GM19395 (cell line): ENCODE data around the gene UTS2.

Source experiments
- ATAC-seq: cut with Tn5 transposase; IDR thresholded peaks from one replicate; pipeline ENCODE4 v1.9.1; 2021; ENCODE audit warnings: mild to moderate bottlenecking, moderate library complexity; ENCODE audit not compliant: unreplicated experiment

UTS2 gene

DNA sequence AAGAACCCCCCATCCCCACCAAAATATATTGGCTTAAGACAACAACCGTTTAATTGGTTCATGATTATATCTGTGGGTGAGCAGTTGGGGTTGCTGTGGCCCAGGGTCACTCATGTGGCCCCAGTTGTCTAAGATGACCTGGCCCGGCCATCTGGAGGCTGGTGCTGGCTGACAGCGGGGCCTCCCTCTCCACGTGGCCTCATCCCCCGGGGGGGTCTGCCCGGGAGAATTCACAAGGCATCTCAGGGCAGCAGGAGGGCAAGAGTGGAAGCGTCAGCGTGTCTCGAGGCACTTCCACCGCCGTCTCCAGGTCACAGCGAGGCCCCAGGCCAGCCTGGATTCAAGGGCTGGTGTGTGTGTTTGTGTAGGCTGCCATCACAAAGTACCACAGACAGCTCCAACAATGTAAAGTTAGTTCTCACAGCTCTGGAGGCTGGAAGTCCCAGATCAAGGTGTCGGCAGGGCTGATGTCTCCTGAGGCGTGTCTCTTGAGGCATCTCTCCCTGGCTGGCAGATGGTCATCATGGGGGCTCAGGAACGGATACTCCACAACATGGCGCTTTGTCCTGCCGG, 11.0 kb upstream of the UTS2 start:
- ATAC-seq, result no peak

DNA sequence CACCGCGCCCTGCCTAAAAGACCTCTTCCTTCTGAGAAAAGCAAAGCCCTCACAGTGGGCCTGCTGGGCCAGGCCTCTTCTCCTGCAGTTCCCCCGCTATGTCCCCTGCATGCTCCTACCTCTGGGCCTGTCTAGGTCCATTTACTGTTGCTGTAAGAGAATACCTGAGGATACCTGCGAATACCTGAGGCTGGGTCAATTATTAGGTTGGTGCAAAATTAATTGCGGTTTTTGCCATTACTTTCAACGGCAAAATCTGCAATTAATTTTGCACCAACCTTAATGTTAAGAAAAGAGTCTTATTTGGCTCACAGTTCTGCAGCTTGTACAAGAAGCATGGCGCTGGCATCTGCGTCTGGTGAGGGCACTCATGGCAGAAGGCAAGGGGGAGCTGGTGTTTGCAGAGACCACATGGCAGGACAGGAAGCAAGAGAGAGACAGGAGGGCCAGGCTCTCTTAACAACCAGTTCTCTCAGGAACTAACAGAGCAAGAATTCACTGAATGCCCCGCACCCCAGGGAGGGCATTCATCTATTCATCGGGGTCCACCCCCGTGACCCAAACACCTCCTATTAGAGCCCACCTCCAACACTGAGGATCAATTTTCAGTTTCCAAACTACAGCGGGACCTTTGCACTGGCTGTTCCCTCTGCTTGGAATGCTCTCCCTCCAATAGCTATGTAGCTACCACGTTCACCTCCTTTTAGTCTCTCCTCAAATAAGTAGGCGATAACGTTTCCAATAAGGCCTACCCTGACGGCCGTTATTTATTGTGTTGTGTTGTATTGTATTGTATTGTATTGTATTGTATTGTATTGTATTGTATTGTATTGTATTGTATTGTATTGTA, 9.6 kb upstream of the UTS2 start:
- ATAC-seq, result no peak

DNA sequence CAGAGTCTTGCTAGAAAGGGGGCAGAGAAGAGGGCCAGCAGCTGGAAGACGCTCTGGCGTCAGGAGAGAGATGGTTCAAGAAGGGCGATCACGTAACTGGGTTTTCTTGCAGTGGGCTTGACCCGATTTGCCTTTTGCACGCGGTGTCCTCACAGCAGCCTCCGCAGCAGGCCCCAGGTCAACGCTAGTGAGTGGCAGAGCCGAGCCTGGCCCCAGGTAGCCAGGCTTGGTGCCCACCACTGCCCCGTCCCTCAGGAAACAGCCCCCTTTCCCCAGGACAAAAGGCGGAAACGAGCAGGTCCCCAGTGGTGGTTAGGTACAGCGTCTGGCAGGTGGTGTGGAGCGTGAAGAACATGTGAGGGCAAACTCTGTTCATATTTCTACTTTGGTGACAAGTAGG, 8.6 kb upstream of the UTS2 start:
- ATAC-seq, result no peak

DNA sequence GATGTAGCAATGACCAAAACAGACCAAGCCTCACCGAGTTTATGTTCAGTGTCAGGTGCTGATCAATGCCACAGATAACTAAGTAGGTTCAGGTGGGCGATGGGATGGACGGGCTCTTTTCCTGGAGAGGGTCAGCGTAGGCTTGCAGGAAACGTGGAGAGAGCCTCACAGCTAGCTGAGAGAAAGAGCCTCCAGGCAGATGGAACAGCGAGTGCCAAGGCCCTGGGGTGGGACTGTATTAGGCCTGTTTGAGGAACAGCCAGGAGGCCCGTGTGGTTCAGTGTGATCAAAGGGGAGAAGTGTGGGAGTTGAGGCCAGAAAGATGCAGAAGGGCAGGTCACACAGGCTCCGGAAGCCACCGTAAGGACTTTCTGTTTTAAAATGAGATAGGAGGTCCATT, 7.3 kb upstream of the UTS2 start:
- no peak for ATAC-seq

DNA sequence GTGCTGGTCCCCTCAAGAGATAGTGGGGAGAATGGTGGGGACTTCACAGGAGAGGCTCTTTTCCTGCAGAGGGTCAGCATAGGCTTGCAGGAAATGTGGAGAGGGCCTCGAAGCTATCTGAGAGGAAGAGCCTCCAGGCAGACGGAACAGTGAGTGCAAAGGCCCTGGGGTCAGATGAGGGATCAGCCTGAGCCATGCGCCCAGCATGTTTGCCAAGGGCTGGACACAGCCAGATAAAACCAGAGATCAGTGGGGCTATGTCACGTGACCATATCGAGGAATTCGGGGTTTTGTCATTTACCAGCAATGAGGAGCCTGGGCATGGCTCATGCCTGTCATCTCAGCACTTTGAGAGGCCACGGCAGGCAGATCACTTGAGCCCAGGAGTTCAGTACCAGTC, 6.5 kb upstream of the UTS2 start:
- no peak for ATAC-seq

DNA sequence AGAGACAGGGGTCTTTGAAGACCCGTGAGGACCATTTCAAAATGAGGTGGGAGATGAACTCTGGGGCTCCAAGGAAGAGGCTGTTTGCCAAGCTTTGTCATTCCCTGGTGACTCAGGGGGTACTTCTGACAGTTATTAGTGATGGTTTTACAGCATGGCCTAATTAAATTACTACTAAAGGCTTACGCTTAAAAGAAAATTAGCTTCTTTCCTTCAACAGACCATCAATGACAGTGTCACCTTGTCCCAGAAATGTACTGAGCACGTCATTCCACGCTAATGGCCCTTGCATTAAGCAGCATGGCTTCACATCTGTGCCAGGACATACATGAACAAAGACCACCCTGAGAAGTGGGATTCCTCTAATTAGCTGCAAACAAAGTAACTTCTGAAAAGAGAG, 5.1 kb upstream of the UTS2 start:
- no peak for ATAC-seq

DNA sequence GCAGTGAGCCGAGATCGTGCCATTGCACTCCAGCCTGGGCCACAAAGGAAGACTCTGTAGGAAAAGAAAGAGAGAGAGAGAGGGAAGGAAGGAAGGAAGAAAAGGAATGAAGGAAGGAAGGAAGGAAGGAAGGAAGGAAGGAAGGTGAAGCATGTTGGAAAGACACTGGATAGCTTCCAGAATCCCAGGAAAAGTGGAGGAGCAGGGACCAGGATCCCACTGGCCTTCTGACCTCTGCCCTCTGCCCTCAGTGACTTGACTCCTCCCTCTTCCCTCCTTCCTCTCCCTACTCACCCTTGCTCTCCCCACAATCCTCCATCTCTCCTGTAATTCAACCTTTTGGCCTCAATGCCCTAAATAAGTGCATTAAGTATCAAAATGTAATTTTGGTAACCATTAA, 4.1 kb upstream of the UTS2 start:
- no peak for ATAC-seq

DNA sequence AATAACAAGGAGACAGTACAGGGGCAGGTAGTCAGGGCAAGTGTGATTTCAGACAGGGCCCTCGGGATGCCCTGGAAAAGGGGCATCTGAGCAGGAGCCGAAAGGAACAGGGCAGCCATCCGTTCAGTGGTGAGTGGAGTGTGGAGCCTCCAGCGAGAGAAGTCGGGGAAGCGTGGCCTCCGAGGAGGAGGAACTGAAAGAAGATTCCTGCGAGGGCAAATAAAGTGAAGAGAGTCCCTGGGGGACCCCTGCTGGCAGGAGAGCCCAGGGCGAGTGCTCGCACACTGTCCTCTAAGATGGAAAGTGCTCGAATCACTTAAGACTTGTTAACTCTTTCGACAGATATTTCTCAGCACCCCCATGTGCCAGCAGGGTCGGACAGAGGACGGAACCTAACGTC, 3.5 kb upstream of the UTS2 start:
- no peak for ATAC-seq

DNA sequence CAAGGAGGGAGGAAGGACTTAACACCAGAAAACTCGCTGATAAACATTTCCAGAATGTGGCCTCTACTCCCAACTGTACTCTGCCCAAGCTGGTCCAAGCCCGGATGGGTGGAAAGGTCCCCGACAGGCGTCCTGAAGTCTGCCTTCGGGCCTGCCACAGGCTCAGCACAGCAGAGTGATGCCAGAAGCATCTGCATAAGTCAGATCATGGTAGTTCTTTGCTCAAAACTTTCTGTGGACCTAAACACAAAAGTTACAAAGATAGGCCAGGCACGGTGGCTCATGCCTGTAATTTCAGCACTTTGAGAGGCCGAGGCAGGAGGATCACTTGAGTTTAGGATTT, 790 bp upstream of the UTS2 start:
- ATAC-seq, result no peak

DNA sequence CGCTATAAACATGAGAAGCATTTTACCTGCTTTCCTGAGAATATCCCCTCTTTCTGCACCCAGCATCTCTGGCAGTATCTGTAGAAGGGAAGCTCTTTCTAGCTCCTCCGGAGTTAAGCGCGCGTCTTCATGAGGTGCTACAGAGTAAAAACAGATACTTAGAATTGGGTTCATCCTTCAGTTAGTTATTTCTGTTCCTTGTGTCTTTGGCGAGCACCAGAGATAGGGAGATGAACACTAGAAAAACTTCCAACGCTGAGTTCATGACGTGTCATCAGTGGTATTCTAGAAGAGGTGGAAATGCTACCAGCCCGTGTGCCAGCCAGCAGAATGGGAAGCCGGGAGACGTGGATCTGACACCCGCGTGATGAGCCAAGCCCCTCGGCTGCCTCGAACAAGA, 2.1 kb downstream of the UTS2 start:
- ATAC-seq, result no peak

DNA sequence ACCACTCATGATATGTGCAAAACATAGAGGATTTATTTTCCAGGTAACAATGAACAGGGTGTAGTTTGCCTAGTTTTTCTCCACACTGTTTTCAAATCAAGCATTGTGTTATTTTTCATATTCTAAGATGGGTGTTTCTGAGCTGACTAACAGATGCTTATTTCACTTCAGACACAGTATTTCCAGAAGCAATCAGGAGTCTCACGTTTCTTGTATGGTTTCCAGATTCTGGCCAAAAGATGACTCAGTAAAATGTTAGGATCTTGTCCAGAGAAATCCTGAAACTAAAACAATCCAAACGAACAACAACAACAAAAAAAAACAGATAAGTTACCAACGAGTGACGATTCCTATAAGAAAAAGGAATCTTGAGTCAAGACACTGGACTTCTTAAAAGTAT, 5.3 kb downstream of the UTS2 start:
- no peak for ATAC-seq

DNA sequence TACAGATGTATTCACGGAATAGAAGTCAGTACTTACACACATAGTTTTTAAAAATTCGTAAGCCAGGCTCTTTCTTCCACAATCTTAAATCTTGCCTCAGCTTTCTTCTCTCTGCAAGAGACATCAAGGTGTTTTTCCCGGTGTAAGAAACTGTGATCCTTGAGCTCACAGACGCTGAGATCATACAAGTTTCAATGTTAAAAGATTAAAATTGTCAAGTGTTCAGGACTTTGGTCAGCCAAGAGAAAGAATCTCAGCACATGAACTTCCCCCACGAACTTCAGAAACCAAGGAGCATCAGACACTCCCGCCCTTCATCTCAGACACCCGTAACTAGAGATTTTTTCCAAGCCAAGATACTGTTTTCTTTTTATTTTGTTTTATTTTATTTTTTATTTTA, 6.2 kb downstream of the UTS2 start:
- no peak for ATAC-seq

DNA sequence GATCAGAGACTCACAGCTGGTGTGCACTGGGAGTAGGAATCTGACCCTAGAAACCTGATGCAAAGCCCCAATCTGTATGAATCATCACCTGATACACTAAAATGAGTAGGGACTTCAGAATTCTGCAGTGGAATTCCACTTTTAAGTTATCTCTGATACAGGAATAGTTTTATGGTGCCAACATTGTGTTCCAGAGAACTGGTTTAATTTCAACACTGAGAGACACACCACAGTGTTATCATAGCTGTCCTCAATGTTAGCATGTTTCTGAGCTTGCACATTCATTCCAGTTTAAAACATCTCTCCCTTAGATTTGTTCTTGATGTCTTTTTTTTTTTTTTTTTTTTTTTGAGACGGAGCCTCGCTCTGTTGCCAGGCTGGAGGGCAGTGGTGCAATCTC, 7.1 kb downstream of the UTS2 start:
- no peak for ATAC-seq

DNA sequence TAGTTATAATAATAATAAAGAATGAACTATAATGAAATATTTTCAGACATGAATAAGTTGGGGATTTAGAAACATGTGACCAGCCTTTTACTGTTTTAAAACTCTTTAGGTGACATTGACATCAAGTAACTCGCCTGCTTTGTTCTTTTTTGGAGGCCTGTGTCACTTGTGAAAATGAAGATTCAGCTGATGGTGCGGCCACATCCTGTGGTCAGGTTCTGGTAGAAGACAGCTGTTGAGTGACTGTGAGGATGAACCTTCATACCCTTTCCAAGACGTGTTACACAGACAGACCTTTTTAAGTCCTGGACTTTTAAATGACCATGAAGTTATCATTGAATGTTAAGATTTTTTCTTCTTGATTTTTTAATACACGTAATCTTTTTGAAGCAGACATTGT, 10.3 kb downstream of the UTS2 start:
- no peak for ATAC-seq

DNA sequence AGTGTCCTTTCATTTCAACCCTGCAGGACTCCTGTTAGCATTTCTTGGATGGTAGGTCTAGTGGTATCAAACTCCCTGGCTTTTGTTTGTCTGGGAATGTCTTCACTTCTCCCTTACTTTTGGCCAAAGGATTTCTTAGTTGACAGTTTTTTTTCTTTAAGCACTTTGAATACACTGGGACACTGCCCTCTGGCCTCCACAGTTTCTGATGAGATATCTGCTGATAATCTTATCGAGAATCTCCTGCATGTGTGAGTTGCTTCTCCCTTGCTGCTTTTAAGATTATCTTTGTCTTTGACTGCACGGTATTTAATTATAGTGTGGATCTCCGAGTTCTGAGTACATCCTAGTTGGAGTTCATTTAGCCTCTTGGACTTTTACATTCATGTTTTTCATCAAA, 13.3 kb downstream of the UTS2 start:
- ATAC-seq, result no peak

DNA sequence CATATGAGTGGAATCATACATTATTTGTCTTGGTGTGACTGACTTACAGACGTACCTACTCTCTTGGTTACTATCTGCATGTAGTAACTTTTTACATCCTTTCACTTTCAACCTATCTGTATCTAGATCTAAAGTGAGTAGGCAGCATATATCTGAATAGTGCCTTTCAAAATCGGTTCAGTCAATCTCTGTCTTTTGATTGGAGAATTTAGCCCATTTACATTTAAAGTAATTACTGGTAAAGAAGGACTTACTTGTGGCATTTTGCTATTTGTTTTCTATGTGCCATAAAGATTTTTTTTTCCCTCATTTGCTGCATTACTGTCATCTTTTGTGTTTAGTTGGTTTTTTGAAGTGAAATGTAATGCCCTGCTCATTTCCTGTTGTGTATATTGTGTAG, 14.2 kb downstream of the UTS2 start:
- no peak for ATAC-seq

DNA sequence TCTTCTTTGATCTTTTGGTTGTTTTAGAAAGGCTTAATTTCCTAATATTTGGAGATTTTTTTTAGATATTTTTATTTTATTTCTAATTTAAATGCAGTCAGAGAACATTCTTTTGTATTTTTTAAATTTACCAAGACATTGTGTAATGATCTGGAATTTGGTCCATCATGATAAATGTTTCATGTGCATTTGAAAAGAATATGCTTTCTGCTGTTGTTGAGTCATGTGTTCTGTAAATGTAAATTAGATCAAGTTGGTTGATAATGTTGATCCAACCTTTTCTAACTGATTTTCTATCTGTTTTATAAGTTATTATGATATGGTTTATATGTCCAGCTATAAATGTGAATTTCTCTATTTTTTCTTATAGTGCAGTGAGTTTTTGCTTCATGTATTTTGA, 19.8 kb downstream of the UTS2 start:
- ATAC-seq, result no peak

DNA sequence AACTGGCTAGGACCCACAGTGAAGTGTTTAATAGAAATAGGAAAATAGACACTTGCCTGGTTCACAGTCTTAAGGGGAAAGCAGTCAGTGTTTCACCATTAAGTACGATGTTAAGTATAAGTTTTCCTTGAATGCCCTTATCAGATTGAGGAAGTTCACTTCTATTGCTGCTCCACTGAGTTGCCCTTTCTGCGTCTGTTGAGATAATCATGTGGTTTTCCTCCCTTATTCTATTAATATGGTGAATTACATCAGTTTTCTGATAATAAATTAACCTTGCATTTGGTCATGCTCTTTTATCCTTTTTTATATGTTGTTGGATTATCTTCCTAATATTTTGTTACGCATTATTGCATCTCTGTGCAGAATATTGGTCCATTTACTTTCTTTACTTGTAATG, 21.4 kb downstream of the UTS2 start:
- no peak for ATAC-seq

DNA sequence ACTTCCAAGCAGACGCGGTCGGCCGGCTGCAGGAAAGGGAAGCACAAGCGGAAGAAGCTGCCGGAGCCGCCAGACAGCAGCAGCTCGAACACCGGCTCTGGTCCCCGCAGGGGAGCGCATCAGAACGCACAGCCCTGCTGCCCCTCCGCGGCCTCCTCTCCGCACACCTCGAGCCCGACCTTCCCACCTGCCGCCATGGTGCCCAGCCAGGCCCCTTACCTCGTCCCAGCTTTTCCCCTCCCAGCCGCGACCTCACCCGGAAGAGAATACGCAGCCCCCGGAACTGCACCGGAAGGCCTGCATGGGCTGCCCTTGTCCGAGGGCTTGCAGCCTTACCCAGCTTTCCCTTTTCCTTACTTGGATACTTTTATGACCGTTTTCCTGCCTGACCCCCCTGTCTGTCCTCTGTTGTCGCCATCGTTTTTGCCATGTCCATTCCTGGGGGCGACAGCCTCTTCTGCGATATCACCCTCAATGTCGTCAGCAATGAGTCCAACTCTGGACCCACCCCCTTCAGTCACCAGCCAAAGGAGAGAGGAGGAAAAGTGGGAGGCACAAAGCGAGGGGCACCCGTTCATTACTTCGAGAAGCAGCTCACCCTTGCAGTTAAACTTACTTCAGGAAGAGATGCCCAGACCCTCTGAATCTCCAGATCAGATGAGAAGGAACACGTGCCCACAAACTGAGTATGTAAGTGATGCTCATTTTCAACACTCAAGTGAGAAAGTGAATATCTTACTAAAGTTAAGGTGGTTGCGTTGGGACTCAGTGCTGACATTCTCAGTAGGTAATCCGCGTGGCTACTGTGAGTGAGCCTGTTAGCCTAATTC, 25.5 kb downstream of the UTS2 start:
- no peak for ATAC-seq

DNA sequence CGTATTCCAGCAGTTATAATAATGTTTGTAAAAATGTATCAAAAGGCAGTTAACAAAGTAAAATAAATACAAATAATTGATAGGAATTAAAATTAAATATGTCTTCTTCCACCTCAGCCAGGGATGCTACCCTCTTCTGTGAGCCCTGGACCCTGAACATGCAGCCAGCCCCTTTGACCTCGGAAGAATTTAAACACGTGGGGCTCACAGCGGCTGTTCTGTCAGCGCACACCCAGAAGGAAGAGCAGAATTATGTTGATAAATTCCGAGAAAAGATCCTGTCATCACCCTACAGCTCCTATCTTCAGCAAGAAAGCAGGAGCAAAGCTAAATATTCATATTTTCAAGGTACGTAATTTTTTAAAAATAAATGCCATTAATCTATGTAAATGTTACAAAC, 26.5 kb downstream of the UTS2 start:
- no peak for ATAC-seq

DNA sequence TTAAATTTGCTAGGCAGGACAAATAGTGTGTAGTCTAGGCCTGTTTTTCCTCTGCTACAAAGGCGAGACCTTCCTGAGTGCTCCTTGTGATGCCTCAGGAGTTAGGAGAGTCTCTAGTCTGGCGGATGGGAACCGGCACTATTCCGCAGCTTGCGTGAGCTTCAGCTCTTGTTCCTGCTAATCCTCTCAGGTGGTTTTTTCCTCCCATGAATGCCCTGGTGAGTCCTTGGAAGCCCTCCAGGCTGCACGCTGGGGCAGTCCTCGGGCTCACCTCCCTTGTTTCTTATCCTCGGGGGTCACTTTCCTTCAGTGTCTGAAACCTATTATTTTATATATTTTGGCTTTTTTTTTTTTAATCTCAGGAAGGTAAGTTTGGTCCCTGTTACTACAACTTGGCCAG, 28.2 kb downstream of the UTS2 start:
- no peak for ATAC-seq

DNA sequence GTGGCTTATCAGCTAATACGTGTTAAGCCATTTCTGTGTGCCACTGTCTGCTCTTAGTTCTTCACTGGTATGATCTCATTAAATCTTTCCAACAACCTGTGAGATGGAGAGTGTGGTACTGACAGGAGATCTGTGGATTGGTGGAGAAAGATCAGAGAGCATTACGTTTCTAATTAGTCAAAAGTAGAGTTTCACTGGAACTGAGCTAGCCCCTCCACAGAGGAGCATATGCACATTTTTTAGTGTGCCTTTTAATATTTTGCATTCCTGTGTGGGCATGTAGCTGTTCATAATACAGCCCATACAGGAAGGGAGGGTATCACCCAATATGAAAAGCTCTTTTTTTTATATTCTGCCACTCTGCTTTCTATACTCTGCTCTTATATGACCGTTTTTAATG, 31.6 kb downstream of the UTS2 start:
- ATAC-seq, result no peak
